ENCODE data around the gene FNDC1.

DNA sequence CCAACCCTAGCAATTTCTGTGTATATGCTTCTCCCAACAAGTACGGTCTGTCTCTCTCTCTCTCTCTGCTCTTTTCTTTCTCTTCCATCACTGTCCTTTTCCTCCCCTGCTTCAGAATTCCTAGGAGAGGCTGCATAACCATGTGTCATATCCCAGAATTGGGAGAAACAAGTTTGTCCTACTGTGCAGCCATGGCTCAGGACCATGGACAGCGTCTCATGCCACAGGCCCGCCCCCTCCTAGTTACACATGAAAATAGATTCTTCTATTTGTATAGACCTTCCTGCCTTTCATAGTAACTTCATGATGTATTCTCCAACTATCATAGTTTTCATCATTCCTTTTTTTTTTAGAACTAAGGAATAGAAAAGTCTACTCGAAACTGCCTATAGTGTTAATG is 98.0 kb downstream of the FNDC1 start:
- TF ChIP-seq, protein P1, sequence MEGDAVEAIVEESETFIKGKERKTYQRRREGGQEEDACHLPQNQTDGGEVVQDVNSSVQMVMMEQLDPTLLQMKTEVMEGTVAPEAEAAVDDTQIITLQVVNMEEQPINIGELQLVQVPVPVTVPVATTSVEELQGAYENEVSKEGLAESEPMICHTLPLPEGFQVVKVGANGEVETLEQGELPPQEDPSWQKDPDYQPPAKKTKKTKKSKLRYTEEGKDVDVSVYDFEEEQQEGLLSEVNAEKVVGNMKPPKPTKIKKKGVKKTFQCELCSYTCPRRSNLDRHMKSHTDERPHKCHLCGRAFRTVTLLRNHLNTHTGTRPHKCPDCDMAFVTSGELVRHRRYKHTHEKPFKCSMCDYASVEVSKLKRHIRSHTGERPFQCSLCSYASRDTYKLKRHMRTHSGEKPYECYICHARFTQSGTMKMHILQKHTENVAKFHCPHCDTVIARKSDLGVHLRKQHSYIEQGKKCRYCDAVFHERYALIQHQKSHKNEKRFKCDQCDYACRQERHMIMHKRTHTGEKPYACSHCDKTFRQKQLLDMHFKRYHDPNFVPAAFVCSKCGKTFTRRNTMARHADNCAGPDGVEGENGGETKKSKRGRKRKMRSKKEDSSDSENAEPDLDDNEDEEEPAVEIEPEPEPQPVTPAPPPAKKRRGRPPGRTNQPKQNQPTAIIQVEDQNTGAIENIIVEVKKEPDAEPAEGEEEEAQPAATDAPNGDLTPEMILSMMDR (IDR thresholded peaks at IDR 0.05; ENCODE audit: low read depth, low read length): no peak
- TF ChIP-seq EZH2phosphoT487 (IDR thresholded peaks at IDR 0.05; ENCODE audit: low read depth): no peak

Data from OCI-LY3 (cell line).